Neural progenitor cell (in vitro differentiated cells): ENCODE measurements around the gene CNTNAP2.

Experiments used
- CTCF ChIP-seq: fragments of 200-600 bp; sonication (generic); IDR thresholded peaks from 2 replicates; pipeline ENCODE4 v1.5.1; 2017; ENCODE audit warnings: antibody characterized with exemption, mild to moderate bottlenecking
- EZH2 ChIP-seq: fragments of 200-600 bp; sonication (generic); IDR thresholded peaks from 2 replicates; pipeline ENCODE4 v1.6.1; 2017; ENCODE audit warnings: antibody characterized with exemption, mild to moderate bottlenecking, moderate library complexity
- EZH2phosphoT487 ChIP-seq: fragments of 200-600 bp; sonication (generic); IDR thresholded peaks from 2 replicates; pipeline ENCODE4 v1.6.1; 2017; ENCODE audit warnings: antibody characterized with exemption

GRCh38 chr7:147510923-147511322 lies 1394.3 kb downstream of the CNTNAP2 start:
- no peak for TF ChIP-seq CTCF
- no peak for TF ChIP-seq EZH2
- TF ChIP-seq EZH2phosphoT487 = no peak
